NCI-H1417 treated with DMSO at 0.1 percent for 48 hours (cell line): ENCODE results near the gene FOXP1.

Experiments
- DNase-seq: peaks from one replicate; lab custom pipeline; 2025; lab: John Stamatoyannopoulos, UW

Gene FOXP1

DNA sequence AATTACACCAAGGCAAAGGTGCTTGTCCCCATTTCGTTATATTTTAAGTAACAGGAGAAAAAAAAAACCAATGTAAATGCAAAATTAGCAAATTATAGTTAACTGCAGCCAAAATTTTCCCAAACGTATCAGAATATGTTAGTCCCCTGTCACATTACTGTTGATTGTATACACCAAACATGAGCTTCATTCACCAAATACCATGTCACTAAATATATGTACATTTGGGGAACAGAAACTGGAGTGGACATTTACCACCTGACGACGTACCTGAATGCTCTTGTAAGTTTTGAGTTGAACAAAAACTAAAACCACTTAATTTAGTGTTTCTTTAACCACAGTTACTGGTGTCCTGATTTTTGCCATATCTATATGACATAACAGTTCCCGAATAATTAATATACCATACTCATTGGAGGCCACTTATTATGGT is 3.3 kb upstream of the FOXP1 start:
- no peak for DNase-seq

DNA sequence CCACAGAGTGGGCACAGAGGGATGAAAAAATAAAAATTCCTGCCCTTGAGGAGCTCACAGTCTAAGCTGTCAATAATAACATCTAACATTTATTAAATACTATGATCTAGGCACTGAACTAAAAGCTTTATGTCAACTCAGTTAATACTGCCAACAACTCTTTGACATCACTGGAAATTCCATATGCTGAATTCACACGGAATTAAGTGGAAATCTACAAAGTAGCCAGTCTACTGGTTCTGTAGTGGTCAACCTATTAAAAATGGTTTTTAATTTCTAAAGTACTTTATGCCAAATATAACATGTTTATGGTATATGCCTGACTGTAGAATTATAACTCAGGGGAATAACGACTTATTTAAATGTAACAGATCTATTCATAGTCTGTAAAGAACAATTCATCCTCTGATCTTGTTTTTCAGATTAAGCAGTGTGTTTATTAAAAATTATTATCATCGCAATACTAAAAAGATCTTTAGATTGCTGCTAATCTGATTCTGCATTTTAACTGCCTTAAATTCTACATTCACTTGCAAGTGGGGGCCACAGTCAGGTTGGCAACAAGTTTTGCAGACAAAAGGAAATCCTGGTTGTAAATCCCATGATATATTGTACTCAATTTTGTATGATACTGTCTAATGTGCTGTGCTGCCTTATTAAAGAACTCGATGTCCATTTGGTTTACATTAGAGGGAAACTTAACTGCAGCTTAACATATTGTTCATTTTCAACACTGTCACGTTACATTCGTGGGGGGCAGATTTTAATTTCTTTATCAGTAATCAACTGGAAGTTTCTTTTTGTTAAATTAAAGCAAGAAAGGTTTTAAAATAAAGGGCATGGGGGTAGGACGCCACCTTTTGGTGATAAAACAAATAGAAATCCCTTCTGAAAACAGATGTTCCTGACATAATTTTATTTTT is 2.6 kb upstream of the FOXP1 start:
- DNase-seq, result no peak

DNA sequence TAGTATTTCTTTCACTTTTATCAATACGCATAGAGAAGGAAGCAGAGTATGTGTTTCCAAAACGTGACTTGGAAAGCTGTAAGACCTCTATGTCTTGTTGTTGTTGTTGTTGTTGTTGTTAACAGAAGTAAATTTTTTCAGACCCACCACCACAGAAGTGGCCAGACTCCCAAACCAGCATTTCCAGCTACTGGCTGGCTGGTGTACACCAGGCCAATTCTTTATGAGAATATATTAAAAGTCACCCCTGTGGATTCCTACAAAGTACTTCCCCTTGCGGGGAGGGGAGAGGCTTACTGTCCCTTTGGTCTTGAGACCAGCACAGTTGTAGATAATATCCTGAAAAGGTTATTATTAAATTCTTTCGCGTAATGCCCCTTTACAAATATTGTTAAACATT is 1.6 kb upstream of the FOXP1 start:
- DNase-seq, result no peak

DNA sequence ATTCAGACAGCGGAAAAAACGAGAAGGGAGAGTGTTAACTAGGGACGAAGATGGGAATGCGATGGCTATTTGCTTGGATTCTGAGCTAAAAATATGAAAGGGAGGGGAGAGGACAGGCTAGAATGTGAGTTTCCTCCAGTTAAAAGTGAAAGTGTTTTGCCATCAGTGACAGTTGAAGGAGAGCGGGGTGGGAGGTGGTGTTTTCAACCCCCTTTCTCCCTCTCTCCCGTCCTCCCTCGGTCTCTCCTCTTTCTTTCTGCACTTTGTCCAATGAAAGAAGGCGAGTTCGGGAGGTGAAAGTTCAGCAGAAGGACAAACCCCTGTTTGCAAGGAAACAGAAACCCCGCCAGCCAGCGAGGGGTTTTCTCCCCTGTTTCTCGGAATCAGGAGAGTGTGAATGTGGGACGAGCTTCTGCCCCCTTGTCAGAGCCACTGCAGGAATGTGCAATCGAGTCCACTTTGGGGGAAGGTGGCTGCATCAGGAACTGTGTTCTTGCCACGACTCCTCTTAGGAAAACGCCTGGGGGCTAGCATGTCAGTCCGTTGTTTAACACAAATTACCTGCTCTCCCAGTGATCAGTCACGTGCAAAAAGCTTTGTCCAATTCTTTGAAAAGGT is 975 bp upstream of the FOXP1 start:
- no peak for DNase-seq

DNA sequence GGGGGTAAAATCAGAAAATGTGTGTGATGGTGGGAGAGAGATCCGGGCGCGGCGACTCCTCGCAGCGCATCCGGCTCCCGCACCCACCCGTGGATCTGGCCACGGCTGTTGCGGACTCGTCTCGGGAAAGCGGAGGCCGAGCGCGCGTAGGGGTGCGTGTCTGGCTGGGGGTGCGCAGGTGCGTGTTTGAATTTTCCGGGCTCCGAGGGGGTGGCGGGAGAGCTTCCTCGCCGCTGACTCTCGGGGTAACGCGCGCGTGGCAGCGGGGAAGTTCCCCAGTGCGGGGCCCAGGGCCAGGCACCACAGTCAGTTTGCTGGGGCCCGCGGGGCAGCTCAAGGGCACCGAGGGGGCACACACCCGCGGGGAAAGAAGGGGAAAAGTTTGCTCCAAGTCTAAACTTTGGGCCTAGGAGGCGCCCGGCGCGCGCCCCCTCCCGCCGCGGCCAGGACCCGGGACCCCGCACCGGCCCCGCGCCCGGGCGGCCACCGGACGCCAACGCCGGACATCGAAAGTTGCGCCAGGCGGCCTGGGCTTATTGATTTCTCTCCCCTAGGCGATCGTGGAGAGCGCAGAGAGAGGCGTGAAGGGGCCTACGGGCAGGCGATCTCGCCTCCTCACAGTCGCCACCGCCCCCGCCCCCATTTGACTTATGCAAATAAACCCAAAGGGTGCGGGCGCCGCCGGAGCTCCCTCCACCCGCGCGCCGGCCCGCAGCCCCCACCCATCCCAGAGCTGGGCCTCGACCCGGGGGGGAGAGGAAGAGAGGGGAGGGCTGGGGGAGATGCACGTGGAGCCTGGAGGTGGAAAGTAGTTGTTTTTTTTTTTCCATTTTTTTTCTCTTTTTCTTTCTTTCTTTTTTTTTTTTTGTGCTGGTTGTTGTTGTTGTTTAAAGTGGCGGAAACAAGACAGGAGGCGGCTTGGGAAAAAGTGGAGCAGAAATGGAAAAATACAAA is 639 bp downstream of the FOXP1 start:
- no peak for DNase-seq

DNA sequence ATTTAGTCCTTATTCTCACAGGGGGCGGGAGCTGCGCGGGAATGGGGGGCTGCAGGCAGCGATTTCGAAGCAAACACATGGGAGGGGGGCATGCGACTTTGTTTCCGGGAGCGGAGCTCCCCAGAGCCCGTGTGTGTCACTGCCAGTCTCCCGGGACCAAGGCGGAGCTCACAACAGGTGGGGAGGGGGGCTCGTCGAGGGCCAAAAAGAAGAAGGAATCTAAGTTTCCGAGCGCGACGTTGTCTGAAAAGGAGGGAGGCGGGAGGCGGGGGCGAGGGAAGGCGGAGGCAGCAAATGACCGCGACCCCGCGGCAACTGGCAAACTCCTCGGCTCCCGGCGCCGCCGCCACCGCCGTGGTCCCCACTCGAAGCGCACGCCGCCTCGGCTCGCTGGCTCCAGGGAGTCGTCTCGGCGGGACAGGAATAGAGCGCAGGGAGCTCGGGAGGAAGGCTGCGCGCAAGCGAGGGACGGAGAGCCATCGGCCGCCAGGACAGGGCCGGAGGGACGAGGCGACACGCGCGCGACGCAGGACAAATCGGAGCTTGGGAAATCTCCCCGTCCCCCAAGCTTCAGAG is 1.4 kb downstream of the FOXP1 start:
- no peak for DNase-seq

DNA sequence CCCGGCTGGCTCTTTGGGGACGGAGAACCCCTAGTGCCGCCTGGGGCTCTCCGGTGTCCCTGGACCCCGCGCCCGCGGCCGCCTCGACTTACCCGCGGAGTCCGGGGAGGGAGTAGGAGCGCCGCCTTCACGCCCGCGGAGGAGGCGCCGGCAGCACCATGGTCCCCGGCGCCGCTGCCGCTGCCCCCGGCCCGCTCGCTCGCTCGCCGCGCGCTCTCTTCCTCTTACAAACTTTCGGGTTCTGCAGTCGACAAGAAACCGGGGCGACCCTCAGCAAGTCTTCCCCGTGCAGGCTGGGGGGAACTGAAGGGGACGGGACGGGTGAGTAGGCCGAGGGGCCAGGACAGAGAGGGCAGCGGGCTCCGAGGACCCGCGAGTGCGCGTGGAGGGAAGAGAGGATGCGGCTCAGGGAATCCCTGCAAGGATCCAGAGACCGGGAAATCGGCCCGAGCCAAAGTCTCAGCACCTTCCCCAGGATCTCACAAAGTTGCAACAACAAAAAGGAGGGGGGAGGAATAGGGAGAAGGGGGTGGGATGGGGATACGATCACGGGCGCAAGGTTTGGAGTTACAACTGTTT is 2.0 kb downstream of the FOXP1 start:
- DNase-seq, result no peak

DNA sequence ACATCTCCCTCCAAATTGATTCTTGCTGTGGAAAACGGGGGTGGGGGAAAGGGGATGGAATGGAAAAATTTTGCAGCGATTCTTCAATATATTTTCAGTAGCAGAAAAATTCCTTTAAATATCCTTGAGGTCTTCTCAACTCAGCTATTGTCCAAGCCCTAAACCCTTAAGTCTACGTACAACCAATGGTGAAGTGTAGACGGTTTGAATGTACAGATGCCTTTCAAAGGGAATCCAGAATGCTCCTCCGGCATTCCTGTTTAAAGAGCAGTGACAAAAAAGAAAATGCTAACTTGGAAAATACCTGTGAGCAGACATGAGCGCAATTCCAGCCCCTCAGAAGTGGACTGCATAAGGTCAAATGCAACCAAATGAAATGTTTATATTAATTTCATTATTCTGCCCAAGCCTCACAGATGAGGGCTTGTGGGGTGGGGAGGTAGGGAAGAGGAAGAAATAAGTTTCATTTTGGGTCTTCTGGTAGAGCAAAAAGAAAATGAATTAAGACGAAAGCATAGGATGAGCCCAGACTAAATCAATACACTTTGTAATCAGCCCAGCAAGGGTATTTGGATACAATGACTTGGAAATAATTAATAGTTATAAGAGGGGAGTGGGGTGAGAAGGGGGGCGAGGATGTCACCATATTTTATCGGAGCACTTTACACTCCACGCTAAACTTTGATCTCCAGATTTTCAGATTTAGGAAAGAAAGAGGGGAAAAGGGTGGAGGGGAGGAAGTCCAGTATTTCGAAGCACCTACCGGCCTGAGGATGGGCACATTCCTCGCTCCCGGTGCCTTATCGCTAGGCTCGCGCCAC is 2.7 kb downstream of the FOXP1 start:
- DNase-seq, result no peak

DNA sequence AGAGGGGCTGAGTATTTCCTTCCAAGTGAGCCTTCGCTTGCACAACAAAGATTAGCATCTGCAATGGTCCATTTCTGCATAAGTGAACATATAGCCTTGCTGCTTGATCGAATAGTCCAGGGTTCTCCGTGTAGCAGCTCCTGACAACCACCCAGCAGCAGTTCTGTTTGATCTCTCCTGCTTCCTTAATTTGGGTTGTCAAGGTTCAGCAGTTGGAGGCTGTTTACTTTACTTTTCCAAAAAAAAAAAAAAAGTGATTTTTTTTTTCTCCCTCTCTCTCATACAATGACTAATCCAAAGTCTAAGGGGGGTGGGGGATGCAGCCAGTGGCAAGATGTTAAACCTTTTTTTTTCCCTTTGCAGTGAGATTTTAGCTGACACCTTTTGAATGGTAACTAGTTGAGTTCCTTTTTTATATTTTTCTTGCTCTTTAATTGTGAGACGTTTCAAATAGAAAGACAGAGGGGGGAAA is 3.6 kb downstream of the FOXP1 start:
- no peak for DNase-seq

DNA sequence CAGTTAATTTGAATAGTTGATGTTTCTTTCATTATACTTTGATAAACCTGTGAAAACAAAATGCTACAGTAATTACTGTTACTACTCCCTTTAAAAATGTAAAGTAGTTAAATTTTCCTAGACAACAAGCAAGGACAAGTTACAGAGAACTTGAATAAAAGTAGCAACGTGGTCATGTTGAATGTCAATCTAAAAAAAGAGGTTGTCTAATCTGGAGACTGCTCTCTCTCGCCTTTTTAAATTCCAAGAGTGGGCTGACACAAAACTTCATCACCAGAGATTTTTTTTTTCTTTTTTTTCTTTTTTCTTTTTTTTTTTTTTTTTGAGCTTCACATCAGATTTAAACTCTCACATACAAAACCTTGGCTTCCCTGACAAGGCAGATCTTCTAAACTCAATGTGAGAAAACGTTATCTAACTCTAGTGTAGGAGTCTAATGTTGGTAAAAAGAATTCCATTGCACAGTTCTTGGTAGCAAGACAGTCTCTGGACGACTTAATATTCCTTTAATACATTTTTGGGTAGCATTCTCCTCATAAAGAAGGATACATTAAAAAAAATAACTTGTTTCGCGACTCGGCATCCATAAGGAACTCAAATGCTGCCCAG is 4.1 kb downstream of the FOXP1 start:
- DNase-seq, result no peak

DNA sequence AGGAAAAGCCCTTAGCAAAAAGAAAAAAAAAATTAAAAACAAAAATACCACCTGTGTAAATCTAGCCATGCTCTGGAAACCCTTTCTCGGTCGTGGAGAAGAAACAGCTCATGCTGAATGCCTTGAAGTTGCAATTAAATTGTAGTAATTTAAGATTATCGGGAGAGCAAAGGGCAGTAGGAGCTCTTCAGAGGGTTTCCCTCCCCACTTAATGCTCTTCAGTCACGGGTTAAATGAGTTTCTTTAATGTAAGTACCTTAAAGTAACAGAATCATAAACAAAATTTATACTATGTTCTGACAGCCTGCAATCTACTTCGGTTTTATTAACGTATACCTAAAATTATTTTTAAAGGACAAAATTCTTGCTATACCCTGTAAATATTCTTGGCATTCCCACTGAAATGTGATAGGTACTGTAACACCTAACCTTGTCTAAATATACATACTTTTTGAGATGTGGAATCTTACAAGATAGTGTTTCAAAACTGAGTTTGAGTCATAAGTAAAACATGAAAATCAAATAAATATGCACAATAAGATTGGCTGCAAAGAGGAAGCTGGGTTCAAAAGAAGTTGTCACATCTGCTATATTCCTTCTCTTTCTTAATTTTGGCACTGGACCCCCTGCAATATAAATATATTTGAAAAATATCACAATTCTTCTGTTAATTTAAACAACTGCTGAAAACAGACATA is 5.3 kb downstream of the FOXP1 start:
- DNase-seq, result no peak

DNA sequence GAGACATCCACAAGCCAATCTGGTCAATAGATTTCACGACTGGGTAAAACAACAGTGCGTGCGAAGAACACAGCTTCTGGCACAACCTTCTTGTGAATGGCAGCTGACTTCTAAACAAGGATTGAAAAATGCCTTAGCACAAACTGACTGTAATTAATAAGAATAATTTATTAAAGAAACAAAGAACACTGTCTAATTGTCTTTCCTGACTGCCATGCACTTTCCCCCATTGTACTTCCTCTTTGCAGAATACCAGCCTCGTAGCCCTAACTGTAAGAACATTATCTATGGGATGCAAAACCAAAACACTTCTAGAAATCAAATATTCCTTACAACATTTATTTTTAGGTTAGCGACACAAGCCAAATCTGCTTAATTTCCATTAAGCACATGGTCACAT is 6.5 kb downstream of the FOXP1 start:
- DNase-seq, result no peak

DNA sequence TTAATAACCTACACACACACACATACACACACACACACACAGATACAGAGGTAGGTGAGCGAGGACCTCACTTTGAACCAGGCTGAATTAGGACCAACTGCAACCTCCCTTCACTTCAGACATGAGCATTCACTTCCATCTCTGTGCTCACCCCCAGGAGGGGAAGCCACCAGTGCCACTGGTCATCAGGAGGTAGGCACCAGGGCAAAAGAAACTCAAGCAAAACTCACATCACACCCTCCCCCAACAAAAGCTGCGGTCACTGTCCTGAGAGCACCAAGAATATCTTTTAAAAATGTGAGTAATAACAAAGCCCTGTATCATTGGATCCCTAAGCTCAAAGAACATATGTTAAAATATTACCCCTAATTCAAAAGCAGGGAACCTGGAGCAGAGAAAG is 8.1 kb downstream of the FOXP1 start:
- no peak for DNase-seq

DNA sequence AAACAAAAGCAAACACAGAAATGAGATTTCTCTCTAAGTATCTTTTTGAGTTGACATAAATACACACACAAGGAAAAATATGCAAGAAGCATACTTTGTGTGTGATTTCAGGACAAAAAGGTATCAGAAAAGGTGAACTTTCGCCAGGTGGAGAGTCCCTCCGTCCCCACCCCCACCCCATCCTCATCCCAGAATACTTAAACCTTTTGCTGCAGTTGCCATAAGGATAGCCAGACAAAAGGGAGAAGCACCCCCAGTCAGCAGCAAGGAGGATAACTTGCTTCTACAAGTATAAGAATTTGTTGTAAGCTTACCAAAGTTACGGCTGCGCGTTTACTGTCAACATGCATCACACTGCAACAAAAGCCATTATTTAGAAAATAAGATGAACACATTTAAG is 10.3 kb downstream of the FOXP1 start:
- no peak for DNase-seq

DNA sequence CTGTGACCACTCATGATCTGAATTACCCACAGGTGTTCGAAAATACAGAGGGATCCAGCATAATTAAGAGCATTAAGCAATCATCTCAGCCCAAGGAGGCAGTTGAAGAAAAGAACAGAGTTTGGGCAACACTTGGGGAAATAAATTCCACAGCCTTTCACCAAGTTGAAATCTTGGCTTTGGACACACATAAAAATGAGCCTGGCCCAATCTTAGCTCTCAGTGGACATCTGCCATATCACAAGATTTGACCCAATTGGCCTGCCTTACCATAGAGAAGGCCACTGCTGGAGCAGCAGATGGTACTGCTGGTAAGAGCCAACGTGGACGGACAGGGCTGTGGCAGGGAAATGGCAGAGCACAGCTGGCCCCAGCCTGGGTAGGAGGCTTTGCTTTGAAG is 13.0 kb downstream of the FOXP1 start:
- DNase-seq, result no peak

DNA sequence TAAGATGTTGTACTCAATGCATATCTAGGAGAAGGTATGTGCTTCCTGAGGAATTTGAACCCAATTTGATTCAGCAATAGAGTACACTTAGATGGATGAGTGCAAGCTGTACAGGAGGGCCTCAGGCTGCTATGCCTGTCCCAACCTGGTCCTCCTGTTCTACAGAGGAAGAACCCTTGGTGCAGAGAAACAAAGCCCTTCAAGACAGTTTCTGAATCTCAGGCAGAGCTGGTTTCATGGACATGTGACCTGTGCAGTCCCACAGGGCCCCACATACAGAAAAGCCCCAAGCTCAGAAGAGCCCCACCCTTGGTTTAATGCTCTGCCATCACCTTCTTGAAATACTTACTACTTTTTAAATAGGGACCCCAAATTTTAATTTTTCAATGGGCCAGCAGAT is 15.3 kb downstream of the FOXP1 start:
- DNase-seq, result no peak

DNA sequence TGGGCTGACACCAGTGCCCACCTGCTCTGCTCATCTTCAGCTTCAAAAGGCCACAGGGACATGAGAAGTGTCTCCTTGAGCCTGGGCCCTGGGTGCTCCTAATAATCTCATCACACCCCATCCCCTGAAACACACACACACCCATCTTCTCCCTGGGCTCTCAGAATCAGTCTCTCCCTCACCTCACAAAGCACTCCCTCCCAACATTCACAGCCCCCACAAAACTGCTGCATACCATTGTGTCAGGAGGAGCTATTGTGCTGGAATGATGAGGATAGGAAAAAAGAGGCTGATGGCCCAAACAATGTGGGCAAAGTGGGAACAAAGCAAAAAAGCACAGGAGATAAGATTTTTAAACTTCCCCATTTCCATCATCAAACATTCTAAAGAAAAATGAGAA is 16.8 kb downstream of the FOXP1 start:
- DNase-seq, result no peak

DNA sequence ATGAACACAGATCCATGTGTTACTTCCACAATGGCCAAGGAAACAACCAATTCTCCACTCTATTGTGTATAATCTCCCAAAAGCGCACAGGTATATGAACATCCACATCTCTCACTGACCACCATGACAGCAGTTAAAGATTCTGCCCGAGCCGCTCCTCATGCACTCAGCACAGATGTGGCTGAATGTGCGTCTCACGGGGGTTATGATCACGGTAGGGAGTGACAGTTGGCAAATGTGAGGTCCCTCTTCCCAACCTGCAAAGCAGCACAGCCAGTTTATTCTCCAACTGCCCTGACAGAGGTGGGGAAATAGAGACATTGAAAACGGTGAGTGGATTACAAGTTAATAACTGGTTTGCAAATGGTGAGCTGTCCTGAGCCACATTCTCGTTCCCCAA is 17.6 kb downstream of the FOXP1 start:
- no peak for DNase-seq

DNA sequence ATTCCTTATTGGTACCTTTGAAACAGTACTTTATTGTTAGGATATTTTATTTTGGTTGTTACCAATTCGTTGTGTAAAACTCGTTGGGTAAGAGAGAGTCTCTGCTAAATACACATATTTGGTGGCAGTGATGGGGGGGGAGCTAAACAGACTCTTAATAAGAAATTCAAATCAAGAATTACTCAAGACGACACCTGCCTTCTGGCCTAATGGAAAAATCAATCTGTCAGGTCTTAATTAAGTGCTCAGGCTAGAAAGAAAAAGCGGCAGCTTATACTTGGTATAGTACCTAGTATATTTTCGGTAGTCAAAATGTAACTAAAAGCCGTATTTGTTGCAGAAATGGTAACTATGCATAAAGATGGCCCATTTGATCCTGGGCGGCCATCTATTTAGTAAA is 18.2 kb downstream of the FOXP1 start:
- no peak for DNase-seq

DNA sequence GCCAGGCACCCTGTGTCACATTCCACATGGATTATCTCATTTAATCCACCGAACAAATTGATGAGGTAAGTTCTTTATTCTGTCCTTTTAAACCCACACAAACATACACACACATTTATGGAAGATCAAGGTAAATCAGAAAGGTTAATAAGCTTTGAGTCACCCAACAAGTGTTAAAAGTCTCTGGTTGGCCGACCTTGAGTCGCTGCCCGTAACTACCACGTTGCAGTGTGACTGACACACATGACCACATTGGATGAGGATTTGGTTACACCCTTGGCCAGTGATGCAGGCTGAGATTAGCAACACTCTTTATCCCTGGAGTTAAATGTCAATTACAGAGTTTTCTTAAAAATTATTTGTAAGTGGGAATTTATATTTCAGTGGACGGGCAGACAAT is 19.2 kb downstream of the FOXP1 start:
- no peak for DNase-seq
